CD4-positive, alpha-beta T cell (primary cell): Measurements from ENCODE around the gene BAZ2A. TPM values are rescaled to one million over a fixed set of nuclear protein-coding genes. Genes with fewer than 3 reads are reported as not detected.

ENCODE experiments used
- ATAC-seq: fragments of 200-7000 bp; cut with Tn5 transposase; one replicate; pipeline ENCODE4 v1.10.0; 2022; ENCODE audit warnings: mild to moderate bottlenecking; ENCODE audit not compliant: poor library complexity
- CTCF ChIA-PET: fragments of 350-600 bp; sonication (Branson Sonifier 250); formaldehyde crosslinking; loops from one replicate; lab custom pipeline; 2021; ENCODE audit warnings: antibody characterized with exemption, inconsistent platforms; lab: Charles Lee
- POLR2A ChIA-PET: fragments of 350-600 bp; sonication (Branson Sonifier 250); formaldehyde crosslinking; loops from one replicate; lab custom pipeline; 2021; ENCODE audit warnings: antibody characterized with exemption, inconsistent platforms; lab: Charles Lee
- DNase-seq, 14 experiments: peaks; one replicate each; pipeline ENCODE4 v3.0.0-alpha.2; 2013 to 2020; ENCODE audit warnings: mixed read lengths in 2 of 14
- H3K27ac ChIP-seq, 2 donors: one replicate each; pipeline versions ENCODE4 v1.5.1 to v1.7.0; 2013; ENCODE audit warnings: low read length in 2 of 2, low read depth in 1 of 2, mild to moderate bottlenecking in 1 of 2
- H3K27me3 ChIP-seq, 2 experiments: 1 replicate in 1 of 2; 2 replicates in 1 of 2; pipeline versions ENCODE4 v1.6.1 to v1.7.0; 2013; ENCODE audit warnings: low read length in 2 of 2, control low read depth in 1 of 2, mild to moderate bottlenecking in 1 of 2, moderate library complexity in 1 of 2; ENCODE audit not compliant: insufficient read depth in 2 of 2, control insufficient read depth in 1 of 2
- H3K36me3 ChIP-seq: one replicate; pipeline ENCODE4 v1.6.1; 2013; ENCODE audit warnings: low read length, control low read depth; ENCODE audit not compliant: insufficient read depth
- H3K4me1 ChIP-seq: one replicate; pipeline ENCODE4 v1.6.1; 2013; ENCODE audit warnings: low read length, control low read depth; ENCODE audit not compliant: insufficient read depth
- H3K4me3 ChIP-seq: one replicate; pipeline ENCODE4 v1.5.1; 2013; ENCODE audit warnings: mild to moderate bottlenecking, low read length, moderate library complexity
- H3K9me3 ChIP-seq, 2 experiments: 1 replicate in 1 of 2; 2 replicates in 1 of 2; pipeline versions ENCODE4 v1.6.1 to v1.7.0; 2013; ENCODE audit warnings: low read length in 2 of 2, mild to moderate bottlenecking in 2 of 2, control low read depth in 1 of 2, moderate library complexity in 1 of 2; ENCODE audit not compliant: control insufficient read depth in 1 of 2, insufficient read depth in 1 of 2
- H3K27ac Mint-ChIP-seq: one replicate; pipeline ENCODE4 v1.8.0; 2020; ENCODE audit warnings: mixed read lengths
- H3K27me3 Mint-ChIP-seq: one replicate; pipeline ENCODE4 v1.8.0; 2021; ENCODE audit warnings: mixed read lengths
- H3K36me3 Mint-ChIP-seq: one replicate; pipeline ENCODE4 v1.8.0; 2021; ENCODE audit warnings: low read depth, mixed read lengths
- H3K4me1 Mint-ChIP-seq: one replicate; pipeline ENCODE4 v1.8.0; 2021; ENCODE audit warnings: low read depth, mixed read lengths
- H3K4me3 Mint-ChIP-seq: one replicate; pipeline ENCODE4 v1.8.0; 2020; ENCODE audit warnings: mild to moderate bottlenecking, mixed read lengths
- H3K9me3 Mint-ChIP-seq: one replicate; pipeline ENCODE4 v1.8.0; 2020; ENCODE audit warnings: mixed read lengths
- intact Hi-C, 2 experiments: fragments of 100-400 bp; cut with DNase I in 1 of 2; cut with micrococcal nuclease in 1 of 2; formaldehyde crosslinking; loops; one replicate each; pipeline versions ENCODE4 v1.15.1 to v1.9.0; 2023 to 2025; cut with DNase I, micrococcal nuclease
- total RNA-seq, 174 experiments: library from RNA in 2 of 174; stranded (reverse) in 2 of 174; gene quantifications; one replicate each; pipeline ENCODE4 v1.2.3 and lab custom pipeline; 2021 to 2026
- TF ChIP-seq, protein P1 (sequence below): fragments of 200-600 bp; IDR thresholded peaks from one replicate; pipeline ENCODE4 v1.8.0; 2022; ENCODE audit warnings: antibody characterized with exemption, mild to moderate bottlenecking

BAZ2A gene
- total RNA-seq, 2 experiments from 2014 or later: 207 to 211 TPM

DNA sequence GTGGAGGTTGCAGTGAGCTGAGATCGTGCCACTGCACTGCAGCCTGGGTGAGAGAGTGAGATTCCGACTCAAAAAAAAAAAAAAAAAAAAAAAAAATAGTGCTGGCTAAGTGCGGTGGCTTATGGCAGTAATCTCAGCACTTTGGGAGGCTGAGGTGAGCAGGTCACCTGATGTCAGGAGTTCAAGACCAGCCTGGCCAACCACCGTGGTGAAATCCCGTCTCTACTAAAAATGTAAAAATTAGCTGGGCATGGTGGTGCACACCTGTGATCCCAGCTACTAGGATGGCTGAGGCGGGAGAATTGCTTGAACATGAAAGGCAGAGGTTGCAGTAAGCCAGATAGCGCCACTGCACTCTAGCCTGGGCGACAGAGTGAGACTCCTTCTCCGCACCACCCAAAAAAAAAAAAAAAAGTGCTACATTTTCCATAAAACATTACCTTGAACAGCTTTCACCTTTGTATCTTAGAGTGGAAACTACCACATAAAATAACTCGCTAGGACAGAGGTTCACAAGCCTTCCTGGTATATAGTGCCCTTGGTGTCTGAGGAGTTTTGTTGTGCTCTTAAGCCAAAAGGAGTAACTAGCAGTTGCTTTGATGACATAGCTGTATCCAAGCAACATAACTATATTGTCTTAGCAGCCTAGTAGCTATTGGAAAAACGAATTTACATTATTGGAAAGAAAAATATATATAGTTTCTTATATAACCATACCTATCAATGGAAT lies 46.9 kb upstream of the BAZ2A start:
- no peaks in the 10 kb centered on the region for H3K9me3 ChIP-seq
- H3K27me3 Mint-ChIP-seq: no peaks in the 10 kb centered on the region
- H3K27ac Mint-ChIP-seq: peak overlapping the region; percentile 74
- H3K4me3 Mint-ChIP-seq: no peak overlapping the region
- peaks cover 30% of the 10 kb centered on the region for H3K36me3 ChIP-seq
- no peaks in the 10 kb centered on the region for H3K9me3 Mint-ChIP-seq
- no peak overlapping the region for H3K4me3 ChIP-seq
- intact Hi-C loops: loop anchor here in 1 of 2 experiments (10.0 kb wide), 1 partner anchor 48 kb away; the partner anchor contains the start of gene NACA
- peaks cover 66% of the 10 kb centered on the region for H3K36me3 Mint-ChIP-seq
- POLR2A ChIA-PET: interaction anchor here (0.6 to 6.4 kb wide), 5 partner anchors 8 to 417 kb away, joined by 3 to 64 read pairs (median 3); partner anchors contain the start of genes ATP5F1B and PTGES3
- CTCF ChIA-PET: interaction anchor here (0.7 to 2.5 kb wide), 3 partner anchors 8 to 46 kb away, joined by 3 to 7 read pairs (median 5); no protein-coding TSS in a partner anchor
- no peaks in the 10 kb centered on the region for H3K27me3 ChIP-seq
- ATAC-seq: peak; percentile 54
- H3K27ac ChIP-seq: no peak overlapping the region
- TF ChIP-seq, protein P1, sequence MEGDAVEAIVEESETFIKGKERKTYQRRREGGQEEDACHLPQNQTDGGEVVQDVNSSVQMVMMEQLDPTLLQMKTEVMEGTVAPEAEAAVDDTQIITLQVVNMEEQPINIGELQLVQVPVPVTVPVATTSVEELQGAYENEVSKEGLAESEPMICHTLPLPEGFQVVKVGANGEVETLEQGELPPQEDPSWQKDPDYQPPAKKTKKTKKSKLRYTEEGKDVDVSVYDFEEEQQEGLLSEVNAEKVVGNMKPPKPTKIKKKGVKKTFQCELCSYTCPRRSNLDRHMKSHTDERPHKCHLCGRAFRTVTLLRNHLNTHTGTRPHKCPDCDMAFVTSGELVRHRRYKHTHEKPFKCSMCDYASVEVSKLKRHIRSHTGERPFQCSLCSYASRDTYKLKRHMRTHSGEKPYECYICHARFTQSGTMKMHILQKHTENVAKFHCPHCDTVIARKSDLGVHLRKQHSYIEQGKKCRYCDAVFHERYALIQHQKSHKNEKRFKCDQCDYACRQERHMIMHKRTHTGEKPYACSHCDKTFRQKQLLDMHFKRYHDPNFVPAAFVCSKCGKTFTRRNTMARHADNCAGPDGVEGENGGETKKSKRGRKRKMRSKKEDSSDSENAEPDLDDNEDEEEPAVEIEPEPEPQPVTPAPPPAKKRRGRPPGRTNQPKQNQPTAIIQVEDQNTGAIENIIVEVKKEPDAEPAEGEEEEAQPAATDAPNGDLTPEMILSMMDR: no peak
- H3K4me1 Mint-ChIP-seq: peaks cover 58% of the 10 kb centered on the region
- DNase-seq: peak in 2 of 14 experiments; percentile 11 to 35
- peaks cover 72% of the 10 kb centered on the region for H3K4me1 ChIP-seq

DNA sequence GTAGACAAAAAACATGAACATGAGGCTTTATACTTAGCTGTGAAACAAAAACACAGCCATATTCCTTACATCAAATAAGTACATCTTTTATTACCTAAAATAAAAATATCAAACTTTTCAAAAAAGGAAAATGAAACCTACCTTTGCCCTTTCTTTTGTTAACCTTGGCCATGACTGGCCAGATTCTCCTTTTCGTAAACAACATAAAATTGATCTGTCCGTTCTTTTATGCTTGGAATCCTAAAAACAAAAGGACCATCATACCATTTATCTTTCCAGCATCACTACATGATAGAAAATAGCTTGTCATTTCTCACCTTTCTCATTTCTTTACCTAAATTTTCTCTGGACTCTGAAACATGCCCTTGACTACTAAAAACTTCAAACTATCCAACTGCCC lies 41.5 kb upstream of the BAZ2A start:
- Mint-ChIP-seq H3K4me3 (no peak overlapping the region), H3K9me3 (no peaks in the 10 kb centered on the region), H3K4me1 (peaks cover 38% of the 10 kb centered on the region), H3K27me3 (no peaks in the 10 kb centered on the region), H3K27ac (no peak overlapping the region), H3K36me3 (peaks cover 76% of the 10 kb centered on the region)
- Histone ChIP-seq H3K4me3 (no peak overlapping the region), H3K4me1 (peaks cover 26% of the 10 kb centered on the region), H3K27me3 (no peaks in the 10 kb centered on the region), H3K27ac (no peak overlapping the region), H3K9me3 (no peaks in the 10 kb centered on the region), H3K36me3 (peaks cover 61% of the 10 kb centered on the region)
- ATAC-seq (no peak), DNase-seq (no peak)
- ChIA-PET CTCF (interaction anchor here (1.4 to 2.5 kb wide), 2 partner anchors 13 to 35 kb away, joined by 5 to 7 read pairs; no protein-coding TSS in a partner anchor), POLR2A (interaction anchor here (1.5 to 2.7 kb wide), 3 partner anchors 13 to 54 kb away, joined by 5 to 15 read pairs (median 5); partner anchors contain the start of genes NACA and PTGES3)
- intact Hi-C loops: loop anchor here (2.0 to 10.0 kb wide), 2 partner anchors 15 to 53 kb away; partner anchors contain the start of gene NACA (in 1 of the 2)
- TF ChIP-seq, protein P1: no peak

DNA sequence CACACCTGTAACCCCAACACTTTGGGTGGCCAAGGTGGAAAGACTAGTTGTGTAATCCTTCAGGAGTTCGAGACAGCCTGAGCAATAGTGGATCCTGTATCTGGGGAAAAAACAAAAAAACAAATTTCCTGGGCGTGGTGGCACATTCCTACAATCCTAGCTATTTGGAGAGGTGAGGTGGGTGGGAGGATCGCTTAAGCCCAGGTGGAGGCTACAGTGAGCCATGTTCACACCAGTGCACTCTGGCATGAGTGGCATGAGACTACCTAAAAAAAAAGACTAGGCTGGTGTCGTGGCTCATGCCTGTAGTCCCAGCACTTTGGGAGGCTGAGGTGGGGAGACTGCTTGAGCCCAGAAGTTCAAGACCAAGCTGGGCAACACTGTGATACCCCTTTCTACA lies 40.7 kb upstream of the BAZ2A start:
- no peak for DNase-seq
- intact Hi-C loops: loop anchor here (2.0 to 10.0 kb wide), 2 partner anchors 16 to 54 kb away; partner anchors contain the start of gene NACA (in 1 of the 2)
- ATAC-seq: no peak
- Mint-ChIP-seq H3K27ac (no peak overlapping the region), H3K36me3 (peaks cover 79% of the 10 kb centered on the region), H3K4me1 (peaks cover 33% of the 10 kb centered on the region), H3K4me3 (no peak overlapping the region), H3K27me3 (no peaks in the 10 kb centered on the region), H3K9me3 (no peaks in the 10 kb centered on the region)
- H3K9me3 ChIP-seq: no peaks in the 10 kb centered on the region
- H3K36me3 ChIP-seq: peaks cover 69% of the 10 kb centered on the region
- CTCF ChIA-PET: interaction anchor here (0.6 to 2.5 kb wide), 3 partner anchors 14 to 86 kb away, joined by 3 to 7 read pairs (median 5); no protein-coding TSS in a partner anchor
- H3K4me3 ChIP-seq: no peak overlapping the region
- H3K27me3 ChIP-seq: no peaks in the 10 kb centered on the region
- TF ChIP-seq, protein P1: no peak
- POLR2A ChIA-PET: interaction anchor here (0.7 to 2.7 kb wide), 5 partner anchors 11 to 55 kb away, joined by 3 to 15 read pairs (median 5); partner anchors contain the start of genes NACA and PTGES3
- no peak overlapping the region for H3K27ac ChIP-seq
- H3K4me1 ChIP-seq: peaks cover 21% of the 10 kb centered on the region
